ENCODE measurements around the gene SOWAHB.

The SOWAHB gene

GRCh38 chr4:76897536-76898384 is at the start of gene SOWAHB:
Gene SOWAHB (minus strand): TSS chr4:76898144. CDS start chr4:76897849, 295 bp downstream.
- DNase-seq, result peak; percentile 16

GRCh38 chr4:76947369-76947768 is 49.4 kb upstream of the SOWAHB start:
- DNase-seq, result no peak

GRCh38 chr4:76943790-76944189 is 45.8 kb upstream of the SOWAHB start:
- no peak for DNase-seq

GRCh38 chr4:76943129-76943620 is 45.2 kb upstream of the SOWAHB start:
- DNase-seq, result no peak

- DNase-seq, result no peak
Measured at GRCh38 chr4:76939184-76939583, 41.2 kb upstream of the SOWAHB start.

GRCh38 chr4:76931576-76932276 is 33.8 kb upstream of the SOWAHB start:
- no peak for DNase-seq

- DNase-seq, result no peak
Measured at GRCh38 chr4:76931087-76931486, 33.1 kb upstream of the SOWAHB start.

GRCh38 chr4:76930685-76931084 is 32.7 kb upstream of the SOWAHB start:
- no peak for DNase-seq

GRCh38 chr4:76926841-76927240 is 28.9 kb upstream of the SOWAHB start:
- DNase-seq, result no peak

- no peak for DNase-seq
Measured at GRCh38 chr4:76923619-76924357, 25.8 kb upstream of the SOWAHB start.

GRCh38 chr4:76920715-76921114 is 22.8 kb upstream of the SOWAHB start:
- DNase-seq, result no peak

GRCh38 chr4:76909711-76910110 is 11.8 kb upstream of the SOWAHB start:
- DNase-seq, result no peak

GRCh38 chr4:76905521-76905920 is 7.6 kb upstream of the SOWAHB start:
- DNase-seq, result no peak

- no peak for DNase-seq
Measured at GRCh38 chr4:76904646-76905190, 6.8 kb upstream of the SOWAHB start.

GRCh38 chr4:76902233-76902890 is 4.4 kb upstream of the SOWAHB start:
- no peak for DNase-seq

GRCh38 chr4:76898949-76899645 is 1.2 kb upstream of the SOWAHB start:
- DNase-seq, result no peak

GRCh38 chr4:76898385-76898692 is 395 bp upstream of the SOWAHB start:
- no peak for DNase-seq

- peak; percentile 10 for DNase-seq
Measured at GRCh38 chr4:76896614-76897535, 1.1 kb downstream of the SOWAHB start.

- no peak for DNase-seq
Measured at GRCh38 chr4:76896048-76896447, 1.9 kb downstream of the SOWAHB start.

- DNase-seq, result no peak
Measured at GRCh38 chr4:76895619-76896018, 2.3 kb downstream of the SOWAHB start.

Measured in activated gamma-delta T cell treated with Interleukin-2 at 50 U/mL for 16 hours (primary cell).